Stimulated activated CD8-positive, alpha-beta memory T cell treated with anti-CD3 and anti-CD28 coated beads, Interleukin-4, amount 100 ng/mL, for 4 hours (primary cell): Measurements from ENCODE around the gene TMEM119.
"Not testable (repeated sequence)": the region's sequence is repeated elsewhere in the genome, so short reads cannot be mapped to it uniquely, and the experiment has no call there.

Experiments
- DNase-seq, 2 donors: peaks; one replicate each; pipeline ENCODE4 v3.0.0-alpha.2; 2020; ENCODE audit warnings: low read depth in 2 of 2, low spot score in 1 of 2

TMEM119 gene

DNA sequence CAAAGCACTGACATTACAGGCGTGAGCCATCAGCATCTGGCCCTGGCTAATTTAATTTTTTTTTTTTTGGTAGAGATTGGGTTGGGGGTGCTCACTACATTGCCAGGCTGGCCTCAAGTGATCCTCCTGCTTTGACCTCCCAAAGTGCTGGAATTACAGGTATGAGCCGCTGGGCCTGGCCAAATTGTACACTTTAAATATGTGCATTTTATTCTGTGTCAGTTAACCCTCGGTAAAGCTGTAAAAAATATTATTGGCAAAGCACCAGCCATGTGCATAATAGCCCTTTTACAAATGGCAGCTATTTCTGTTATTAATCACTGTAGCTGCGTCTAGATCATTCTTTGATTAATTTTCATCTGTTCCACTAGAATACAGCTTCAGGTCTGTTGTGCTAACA, 12.0 kb downstream of the TMEM119 start:
- no peak for DNase-seq

DNA sequence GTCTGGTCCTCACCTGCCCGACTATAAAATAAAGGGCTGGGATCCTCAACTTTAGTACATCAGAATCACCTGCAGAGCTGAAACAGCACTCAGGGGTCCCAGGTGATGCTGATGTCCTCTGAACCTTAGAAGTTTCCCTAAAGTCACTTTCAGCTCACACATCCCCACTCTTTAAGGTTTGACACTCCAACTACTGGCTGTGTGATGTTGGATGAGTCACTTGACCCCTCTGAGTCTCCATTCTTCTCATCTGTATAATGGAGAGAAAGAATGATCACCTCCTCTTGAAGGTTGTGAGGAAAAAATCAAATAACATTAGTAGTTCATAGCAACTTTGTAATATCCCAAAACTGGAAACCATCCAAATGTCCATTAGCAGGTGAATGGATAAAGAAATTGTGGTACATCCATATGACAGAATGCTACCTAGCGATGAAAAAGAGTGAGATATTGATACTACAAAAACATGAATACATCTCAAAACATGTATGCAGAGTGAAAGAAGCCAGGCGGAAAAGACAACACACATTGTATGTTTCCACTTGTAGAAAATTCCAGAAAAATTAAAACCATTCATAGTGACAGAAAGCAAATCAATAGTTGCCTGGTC, 13.3 kb downstream of the TMEM119 start:
- no peak for DNase-seq

DNA sequence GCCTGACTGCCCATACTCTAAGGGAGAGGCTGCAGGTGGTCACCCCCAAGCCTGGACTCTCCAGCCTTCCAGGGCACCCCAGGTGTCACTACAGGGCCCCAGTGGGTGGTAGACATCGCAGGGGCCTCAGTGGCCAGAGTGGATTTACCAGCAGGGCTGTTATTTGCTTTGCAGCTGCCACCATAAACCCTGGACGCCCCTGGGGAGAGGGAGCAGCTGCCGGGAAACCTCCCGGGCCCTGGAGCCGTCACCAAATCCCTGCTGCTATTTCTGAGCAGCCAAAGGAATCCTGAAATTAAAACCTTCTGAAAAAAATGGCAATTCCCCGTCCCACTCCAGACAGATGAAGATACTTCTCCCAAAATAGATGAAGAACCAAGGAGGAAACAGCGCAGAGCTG, 13.9 kb downstream of the TMEM119 start:
- no peak for DNase-seq

DNA sequence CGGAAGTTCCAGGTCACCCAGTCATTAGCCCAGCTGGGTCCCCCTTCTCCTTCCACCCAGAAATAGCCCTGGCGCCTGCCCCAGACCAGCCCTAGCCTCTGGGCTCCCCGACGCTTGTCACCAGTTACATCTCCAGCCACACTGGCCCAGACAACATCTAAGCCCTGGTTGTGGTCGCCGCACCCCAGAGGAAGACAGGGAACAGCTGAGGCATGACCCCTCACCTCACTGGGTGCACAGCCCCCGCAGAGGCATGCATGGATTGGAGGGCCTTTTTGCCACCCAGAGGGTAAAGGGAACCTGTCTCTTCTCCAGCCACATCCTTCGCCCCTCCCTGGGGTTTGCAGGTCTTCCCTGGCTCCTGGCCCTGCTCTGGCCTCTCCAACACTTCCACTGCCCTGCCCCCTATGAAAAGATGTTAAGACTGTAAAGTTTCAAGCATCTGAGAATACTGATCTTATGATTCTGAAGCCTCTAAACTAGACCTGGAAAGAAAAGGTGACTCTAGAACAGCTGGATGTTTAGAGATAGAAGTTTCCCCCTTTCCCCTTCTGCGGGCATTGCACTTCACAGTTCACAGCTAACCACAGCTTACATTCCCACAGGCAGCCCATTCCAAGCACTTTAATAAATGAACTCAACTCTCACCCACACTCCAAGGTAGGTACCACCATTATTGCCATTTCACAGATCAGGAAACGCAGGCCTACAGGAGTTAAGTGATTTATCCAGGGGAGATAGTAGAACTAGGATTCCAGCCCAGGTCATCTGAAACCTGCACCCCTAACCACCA, 14.7 kb downstream of the TMEM119 start:
- no peak for DNase-seq

- DNase-seq = no peak
Observed at GRCh38 chr12:108582509-108582908, 15.4 kb downstream of the TMEM119 start.

GRCh38 chr12:108581311-108582227, 16.3 kb downstream of the TMEM119 start:
- no peak for DNase-seq

- DNase-seq = no peak
Observed at GRCh38 chr12:108580531-108580930, 17.4 kb downstream of the TMEM119 start.

GRCh38 chr12:108578813-108579212, 19.1 kb downstream of the TMEM119 start:
- no peak for DNase-seq

GRCh38 chr12:108578264-108578663, 19.6 kb downstream of the TMEM119 start:
- no peak for DNase-seq

- DNase-seq = no peak
Observed at GRCh38 chr12:108577458-108577857, 20.4 kb downstream of the TMEM119 start.

GRCh38 chr12:108576660-108577234, 21.1 kb downstream of the TMEM119 start:
- no peak for DNase-seq

- DNase-seq = no peak
Observed at GRCh38 chr12:108575199-108575912, 22.5 kb downstream of the TMEM119 start.

GRCh38 chr12:108574276-108574675, 23.6 kb downstream of the TMEM119 start:
- not testable (repeated sequence) for DNase-seq

GRCh38 chr12:108573317-108573716, 24.6 kb downstream of the TMEM119 start:
- no peak for DNase-seq

GRCh38 chr12:108572166-108572790, 25.6 kb downstream of the TMEM119 start:
- no peak for DNase-seq

GRCh38 chr12:108571609-108572165, 26.2 kb downstream of the TMEM119 start:
- no peak for DNase-seq

DNA sequence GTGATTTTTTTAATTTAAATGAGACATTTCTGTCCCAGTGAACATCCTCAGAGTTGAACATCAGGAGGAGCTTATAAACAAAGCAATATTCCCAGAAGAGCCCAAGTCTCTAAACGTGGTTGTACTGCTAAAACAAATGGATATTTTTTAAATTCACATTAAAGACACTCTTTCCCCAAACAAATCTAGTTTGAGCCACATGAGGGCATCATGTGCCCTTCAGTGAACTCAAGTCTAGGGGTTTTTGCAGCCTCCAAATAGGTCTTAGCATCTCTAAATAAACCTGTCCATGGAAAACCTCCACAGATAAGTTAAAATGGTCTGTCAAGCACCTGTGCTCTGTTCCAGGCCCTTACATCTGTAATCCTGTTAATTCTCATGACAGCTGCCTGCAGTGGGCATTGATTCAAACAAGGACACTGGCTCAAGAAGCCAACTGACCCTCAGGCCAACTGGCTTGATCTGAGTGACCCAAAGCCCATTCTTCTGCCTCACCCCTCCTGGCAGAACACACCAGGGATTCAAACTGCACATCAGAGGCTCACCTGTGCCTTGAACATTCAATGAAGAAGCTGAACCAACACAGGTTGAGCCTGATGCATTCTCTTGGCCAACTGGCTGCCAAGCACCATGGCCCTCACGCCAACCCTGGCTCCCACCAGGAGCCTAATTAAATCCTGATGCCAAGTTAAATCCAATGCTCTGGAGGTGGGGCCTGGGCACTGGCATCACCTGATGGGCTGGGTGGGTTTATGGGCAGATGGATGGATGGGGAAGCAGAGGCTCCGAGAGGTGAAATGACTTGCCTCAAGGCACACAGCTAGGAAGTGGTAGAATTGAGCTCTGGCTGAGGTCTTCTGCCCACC, 26.9 kb downstream of the TMEM119 start:
- no peak for DNase-seq

DNA sequence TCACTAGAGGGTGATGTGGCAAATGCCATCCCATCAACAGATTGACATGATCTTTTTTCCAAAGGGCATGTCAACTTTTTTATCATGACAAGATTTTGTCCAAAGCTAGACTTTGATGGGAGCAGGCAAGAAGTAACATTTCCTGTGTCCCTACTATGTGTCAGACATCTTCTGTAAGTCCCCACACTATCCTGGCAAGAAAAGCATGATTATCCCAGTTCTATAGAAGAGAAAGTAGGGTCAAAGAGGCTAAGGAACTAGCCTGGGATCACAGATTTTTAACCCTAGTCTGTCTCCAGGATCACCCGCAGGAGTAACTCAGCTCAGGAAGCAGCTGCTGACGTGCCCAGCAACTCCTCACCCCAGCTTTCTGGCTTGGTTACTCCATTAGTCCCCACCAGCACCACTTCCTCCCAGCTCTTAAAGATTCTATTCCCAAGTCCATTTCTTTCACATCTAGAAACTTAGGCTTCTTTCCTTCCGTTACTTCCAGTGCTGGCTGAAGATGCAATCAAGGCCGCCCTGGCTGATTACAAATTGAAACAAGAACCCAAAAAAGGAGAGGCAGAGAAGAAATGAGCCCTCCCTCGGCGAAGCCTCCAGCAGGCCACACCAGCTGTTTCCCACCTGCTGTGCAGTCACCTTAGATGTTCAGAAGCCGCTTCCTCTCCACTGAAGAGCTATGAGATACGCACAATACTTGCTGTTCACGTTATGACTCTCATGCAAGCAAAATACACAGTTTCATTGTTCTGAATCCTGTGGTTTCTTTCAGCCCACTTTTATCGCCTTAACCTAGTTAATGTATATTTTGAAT, 29.3 kb downstream of the TMEM119 start:
- DNase-seq = no peak
